Astrocyte of the spinal cord (primary cell): Measurements from ENCODE around the gene FLT4.

Experiments
- DNase-seq: peaks from one replicate; pipeline ENCODE4 v3.0.0; 2011; ENCODE audit warnings: low read depth, low spot score
- H3K4me3 ChIP-seq: 2 replicates; pipeline ENCODE4 v1.5.1; 2011; ENCODE audit warnings: low read depth, mild to moderate bottlenecking, low read length, moderate library complexity
- in situ Hi-C: cut with HindIII; loops from 2 replicates; pipeline ENCODE4 v1.10.0; 2017; ENCODE audit warnings: low sequenced_read_pairs
- TF ChIP-seq, protein P1 (sequence below): IDR thresholded peaks from 2 replicates; pipeline ENCODE4 v1.5.1; 2012; ENCODE audit warnings: low read depth, mild to moderate bottlenecking, low read length, inconsistent platforms

Gene FLT4

DNA sequence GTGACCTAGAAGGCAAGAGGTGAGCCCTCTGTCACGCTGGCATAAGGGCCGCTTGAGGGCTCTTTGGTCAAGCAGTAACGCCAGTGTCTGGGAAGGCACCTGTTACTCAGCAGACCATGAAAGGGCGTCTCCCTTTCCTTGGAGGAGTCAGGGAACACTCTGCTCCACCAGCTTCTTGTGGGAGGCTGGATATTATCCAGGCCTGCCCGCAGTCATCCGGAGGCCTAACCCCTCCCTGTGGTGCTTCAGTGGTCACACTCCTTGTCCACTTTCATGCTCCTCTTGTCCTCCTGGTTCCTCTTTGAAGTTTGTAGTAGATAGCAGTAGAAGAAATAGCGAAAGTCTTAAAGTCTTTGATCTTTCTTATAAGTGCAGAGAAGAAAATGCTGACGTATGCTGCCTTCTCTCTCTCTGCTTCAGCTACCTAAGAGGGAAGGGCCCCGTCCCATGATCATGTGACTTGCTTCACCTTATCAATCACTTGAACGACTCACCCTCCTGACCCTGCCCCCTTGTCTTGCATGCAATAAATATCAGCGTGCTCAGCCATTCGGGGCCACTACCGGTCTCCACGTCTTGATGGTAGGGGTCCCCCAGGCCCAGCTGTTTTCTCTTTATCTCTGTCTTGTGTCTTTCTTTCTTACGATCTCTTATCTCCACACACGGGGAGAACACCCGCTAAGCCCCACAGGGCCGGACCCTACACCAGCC, 41.4 kb downstream of the FLT4 start:
- no peak overlapping the region for H3K4me3 ChIP-seq
- TF ChIP-seq, protein P1, sequence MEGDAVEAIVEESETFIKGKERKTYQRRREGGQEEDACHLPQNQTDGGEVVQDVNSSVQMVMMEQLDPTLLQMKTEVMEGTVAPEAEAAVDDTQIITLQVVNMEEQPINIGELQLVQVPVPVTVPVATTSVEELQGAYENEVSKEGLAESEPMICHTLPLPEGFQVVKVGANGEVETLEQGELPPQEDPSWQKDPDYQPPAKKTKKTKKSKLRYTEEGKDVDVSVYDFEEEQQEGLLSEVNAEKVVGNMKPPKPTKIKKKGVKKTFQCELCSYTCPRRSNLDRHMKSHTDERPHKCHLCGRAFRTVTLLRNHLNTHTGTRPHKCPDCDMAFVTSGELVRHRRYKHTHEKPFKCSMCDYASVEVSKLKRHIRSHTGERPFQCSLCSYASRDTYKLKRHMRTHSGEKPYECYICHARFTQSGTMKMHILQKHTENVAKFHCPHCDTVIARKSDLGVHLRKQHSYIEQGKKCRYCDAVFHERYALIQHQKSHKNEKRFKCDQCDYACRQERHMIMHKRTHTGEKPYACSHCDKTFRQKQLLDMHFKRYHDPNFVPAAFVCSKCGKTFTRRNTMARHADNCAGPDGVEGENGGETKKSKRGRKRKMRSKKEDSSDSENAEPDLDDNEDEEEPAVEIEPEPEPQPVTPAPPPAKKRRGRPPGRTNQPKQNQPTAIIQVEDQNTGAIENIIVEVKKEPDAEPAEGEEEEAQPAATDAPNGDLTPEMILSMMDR = no peak
- in situ Hi-C loops = no loop called here
- DNase-seq = no peak

DNA sequence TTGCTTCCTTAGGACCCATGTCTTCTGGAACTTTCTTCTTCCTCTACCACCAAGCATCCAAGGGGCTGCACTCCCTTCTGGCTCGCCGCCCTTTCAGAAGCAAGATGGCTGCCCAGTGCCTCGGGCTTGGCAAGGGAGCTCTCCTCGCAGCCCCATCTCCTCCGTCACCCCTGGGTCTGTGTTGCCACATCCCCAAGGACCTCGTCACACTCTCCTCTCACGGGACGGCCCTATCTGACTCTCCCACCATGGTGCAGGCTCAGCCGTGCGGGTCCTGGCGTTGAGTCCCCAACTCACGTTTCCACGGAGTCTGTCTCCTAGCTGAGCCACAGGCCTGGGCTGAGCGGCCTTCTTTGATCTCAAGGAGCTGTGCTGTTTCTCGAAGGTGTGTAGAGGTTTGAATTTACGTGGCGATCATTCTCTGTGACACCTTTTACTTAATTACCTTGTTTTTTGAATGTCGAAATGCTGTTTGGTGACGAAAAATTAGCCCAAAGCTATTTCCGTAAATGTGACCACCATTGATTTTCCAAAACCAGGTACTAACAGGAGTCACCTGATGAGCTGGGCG, 43.1 kb downstream of the FLT4 start:
- H3K4me3 ChIP-seq = no peak overlapping the region
- TF ChIP-seq, protein P1 = no peak
- DNase-seq = no peak
- in situ Hi-C loops = no loop called here

DNA sequence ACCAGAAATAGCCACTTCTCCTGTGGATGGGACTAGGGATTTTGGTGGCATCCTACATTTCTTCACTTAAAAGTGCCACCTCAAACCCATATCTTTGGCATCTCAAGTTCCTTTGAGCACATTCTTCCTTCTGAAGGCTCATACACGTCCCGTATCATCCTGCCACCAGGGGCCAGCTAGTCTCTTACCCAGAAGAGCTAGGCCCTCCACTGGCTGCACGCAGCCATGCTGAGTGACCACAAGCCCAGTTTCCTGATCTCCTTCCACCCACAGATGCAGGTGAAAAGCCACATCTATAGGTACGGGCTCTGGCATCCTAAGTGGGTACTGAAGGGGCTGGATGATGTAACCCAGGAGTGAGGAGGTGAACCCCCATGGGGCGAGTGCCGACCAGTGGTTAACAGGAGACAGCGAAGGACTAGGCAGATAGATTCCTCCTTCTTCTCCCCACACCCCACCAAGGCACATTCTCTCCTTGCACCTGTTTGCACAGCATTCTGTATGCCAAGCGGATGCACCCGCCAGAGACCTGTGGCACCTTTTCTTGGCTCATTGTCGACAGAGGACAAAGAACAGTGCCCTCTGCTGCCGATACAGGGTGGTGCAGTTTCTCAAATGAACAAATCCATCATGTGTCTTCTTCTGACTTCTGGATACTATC, 43.7 kb downstream of the FLT4 start:
- peak; percentile 53 for DNase-seq
- TF ChIP-seq, protein P1 = peak; percentile 81
- in situ Hi-C loops = no loop called here

DNA sequence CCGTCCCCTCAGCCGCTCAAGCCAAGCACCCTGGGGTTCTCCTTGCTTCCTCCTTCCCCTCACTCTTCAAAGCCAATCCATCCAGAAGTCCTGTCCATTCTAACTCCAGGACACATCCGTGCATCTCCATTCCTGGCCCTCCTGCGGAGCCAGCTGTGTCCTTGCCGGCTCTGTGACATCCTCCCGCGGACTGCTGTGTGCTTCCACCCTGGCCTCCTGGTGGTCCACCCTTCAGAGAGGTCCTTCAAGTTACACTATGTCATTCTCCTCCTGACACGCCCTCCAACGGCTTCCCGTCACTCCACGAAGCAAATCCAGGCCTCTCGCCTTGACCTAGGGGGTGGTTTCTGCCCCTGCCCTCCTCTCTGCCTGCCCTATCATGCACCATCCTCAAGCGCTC, 45.1 kb downstream of the FLT4 start:
- DNase-seq = no peak
- in situ Hi-C loops = no loop called here
- no peak overlapping the region for H3K4me3 ChIP-seq
- TF ChIP-seq, protein P1 = no peak

More for the DNA sequence above, 43.7 kb downstream of the FLT4 start:
- no peak overlapping the region for H3K4me3 ChIP-seq

DNA sequence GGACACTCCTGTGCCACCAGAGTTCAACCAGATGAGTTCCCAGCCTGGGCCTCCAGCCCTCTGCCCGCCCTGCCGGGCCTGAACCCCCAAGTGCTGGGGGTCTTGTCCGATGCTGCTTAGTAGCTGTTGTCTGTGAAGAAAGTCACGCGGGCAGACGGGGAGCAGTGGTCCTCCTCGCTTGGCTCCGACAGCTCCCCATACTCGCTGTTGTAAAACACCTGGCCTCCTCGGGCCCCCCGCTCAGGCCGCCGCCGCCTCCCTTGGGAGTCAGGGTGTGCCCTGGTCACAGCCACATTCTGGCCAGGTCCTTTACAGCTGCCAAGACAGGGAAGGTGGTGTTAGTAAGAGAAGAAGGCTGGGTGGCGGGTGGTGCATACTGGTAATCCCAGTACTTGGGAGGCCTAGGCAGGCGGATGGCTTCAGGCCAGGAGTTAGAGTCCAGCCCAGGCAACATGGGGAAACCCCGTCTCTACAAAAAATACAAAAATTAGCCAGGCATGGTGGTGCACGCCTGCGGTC, 46.3 kb downstream of the FLT4 start:
- no peak for DNase-seq
- no peak overlapping the region for H3K4me3 ChIP-seq
- in situ Hi-C loops = no loop called here
- TF ChIP-seq, protein P1 = no peak

DNA sequence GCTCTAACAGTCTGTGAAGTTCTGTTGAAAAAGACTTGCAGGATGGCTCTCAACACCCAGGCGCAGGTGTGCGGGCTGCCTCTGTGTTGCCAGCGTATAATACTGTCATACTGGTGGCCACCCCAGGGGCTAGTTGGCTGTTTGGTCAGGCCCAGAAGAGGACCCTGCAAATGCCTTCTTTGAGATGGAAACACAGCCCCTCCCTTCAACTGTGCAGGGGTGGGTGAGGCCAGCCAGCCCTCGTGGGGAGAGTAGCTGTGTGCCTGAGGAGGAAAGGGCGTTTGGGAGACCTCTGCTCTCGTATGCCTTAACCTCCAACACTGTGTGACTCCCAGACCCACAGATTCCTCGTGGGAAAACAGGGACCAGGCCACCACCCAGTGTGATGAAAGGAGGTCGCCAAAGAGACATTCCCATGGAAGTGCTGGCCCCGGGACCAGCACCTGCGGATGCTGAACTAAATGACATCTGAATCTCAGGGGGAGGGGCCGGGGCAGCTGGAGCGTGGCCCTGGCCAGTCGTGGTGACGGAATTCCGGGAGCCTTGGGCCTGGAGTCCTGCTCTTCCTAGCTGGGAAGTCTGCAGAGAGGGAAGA, 46.8 kb downstream of the FLT4 start:
- in situ Hi-C loops = no loop called here
- no peak for DNase-seq
- H3K4me3 ChIP-seq = no peak overlapping the region
- TF ChIP-seq, protein P1 = no peak
